Endodermal cell (in vitro differentiated cells): ENCODE measurements around the gene LRMDA. TPM values are rescaled to one million over a fixed set of nuclear protein-coding genes. Genes with fewer than 3 reads are reported as not detected.

Source experiments
- DNase-seq: peaks from one replicate; pipeline ENCODE4 v3.0.0-alpha.2; 2017
- H3K27ac ChIP-seq: 2 replicates; pipeline ENCODE4 v1.5.1; 2013; ENCODE audit warnings: mild to moderate bottlenecking, low read depth, low read length, moderate library complexity
- H3K27me3 ChIP-seq: 2 replicates; pipeline ENCODE4 v1.6.1; 2013; ENCODE audit warnings: mild to moderate bottlenecking, low read length, moderate library complexity; ENCODE audit not compliant: insufficient read depth, control insufficient read depth, poor library complexity, severe bottlenecking
- H3K36me3 ChIP-seq: 2 replicates; pipeline ENCODE4 v1.7.0; 2013; ENCODE audit warnings: mild to moderate bottlenecking, low read length, moderate library complexity; ENCODE audit not compliant: control insufficient read depth, insufficient read depth
- H3K4me1 ChIP-seq: one replicate; pipeline ENCODE4 v1.7.0; 2013; ENCODE audit warnings: low read length; ENCODE audit not compliant: control insufficient read depth, insufficient read depth
- H3K4me3 ChIP-seq: 2 replicates; pipeline ENCODE4 v1.5.1; 2013; ENCODE audit warnings: mild to moderate bottlenecking, low read length, moderate library complexity
- H3K9ac ChIP-seq: 2 replicates; pipeline ENCODE4 v1.6.1; 2013; ENCODE audit warnings: mild to moderate bottlenecking, low read length, moderate library complexity; ENCODE audit not compliant: poor library complexity, severe bottlenecking; ENCODE audit errors: extremely low read depth
- H3K9me3 ChIP-seq: 2 replicates; pipeline ENCODE4 v1.6.1; 2013; ENCODE audit warnings: mild to moderate bottlenecking, low read length, moderate library complexity; ENCODE audit not compliant: control insufficient read depth
- H3K27ac Mint-ChIP-seq: 2 replicates; pipeline ENCODE4 v1.8.0; 2020; ENCODE audit warnings: mixed read lengths
- H3K27me3 Mint-ChIP-seq: 2 replicates; pipeline ENCODE4 v1.8.0; 2021; ENCODE audit warnings: mild to moderate bottlenecking, mixed read lengths; ENCODE audit not compliant: insufficient read depth
- H3K36me3 Mint-ChIP-seq: 2 replicates; pipeline ENCODE4 v1.8.0; 2020; ENCODE audit warnings: low read depth, mixed read lengths
- H3K4me1 Mint-ChIP-seq: 2 replicates; pipeline ENCODE4 v1.8.0; 2020; ENCODE audit warnings: mixed read lengths
- H3K4me3 Mint-ChIP-seq: 2 replicates; pipeline ENCODE4 v1.8.0; 2020; ENCODE audit warnings: mild to moderate bottlenecking, moderate library complexity, mixed read lengths
- H3K9me3 Mint-ChIP-seq: 2 replicates; pipeline ENCODE4 v1.8.0; 2020; ENCODE audit warnings: mild to moderate bottlenecking, mixed read lengths
- CTCF ChIP-seq: fragments of 200-600 bp; sonication (generic); conservative IDR thresholded peaks from 2 replicates; pipeline ENCODE4 v1.5.0; 2021; ENCODE audit warnings: antibody characterized with exemption, mild to moderate bottlenecking
- WGBS, 2 experiments: methylation state at CpG; one replicate each; pipeline versions ENCODE4 v1.1.5 to v1.1.7; 2013; ENCODE audit warnings: missing lambda C conversion rate in 2 of 2, mixed read lengths in 1 of 2; ENCODE audit not compliant: insufficient coverage in 1 of 2, insufficient read length in 1 of 2; 5-methylcytosine and 5-hydroxymethylcytosine counted together
- total RNA-seq, 2 donors: library from RNA; stranded (reverse); fragmentation: NEBNext Ultra II Directional in 1 of 2; extraction: Animal tissue kit (Norgen Biotek cat#: 25700) in 1 of 2; gene quantifications; 2 replicates in 1 of 2; 3 replicates in 1 of 2; pipeline ENCODE4 v1.2.1, GENCODE V29; 2021

LRMDA gene
- total RNA-seq, 2 donors from 2014 or later = 1.7 to 5.1 TPM

- Mint-ChIP-seq H3K27me3 (no peaks in the 10 kb centered on the region), H3K4me3 (no peak overlapping the region), H3K27ac (no peak overlapping the region), H3K36me3 (no peaks in the 10 kb centered on the region), H3K9me3 (peaks cover 11% of the 10 kb centered on the region), H3K4me1 (peaks cover 14% of the 10 kb centered on the region)
- peaks cover 7% of the 10 kb centered on the region for H3K9me3 ChIP-seq
- H3K4me3 ChIP-seq = no peak overlapping the region
- no peak overlapping the region for H3K9ac ChIP-seq
- WGBS, 2 experiments = 94 to 98% methylated on average over 7 of the region's 7 CpGs
- no peak for TF ChIP-seq CTCF
- H3K36me3 ChIP-seq = no peaks in the 10 kb centered on the region
- H3K27ac ChIP-seq = no peak overlapping the region
- H3K27me3 ChIP-seq = no peaks in the 10 kb centered on the region
- no peaks in the 10 kb centered on the region for H3K4me1 ChIP-seq
- DNase-seq = no peak
Observed at GRCh38 chr10:76161301-76161582, 729.8 kb downstream of the LRMDA start.

- Mint-ChIP-seq H3K4me1 (no peaks in the 10 kb centered on the region), H3K9me3 (peaks cover 20% of the 10 kb centered on the region), H3K4me3 (no peak overlapping the region), H3K27me3 (no peaks in the 10 kb centered on the region), H3K27ac (no peak overlapping the region), H3K36me3 (no peaks in the 10 kb centered on the region)
- no peaks in the 10 kb centered on the region for H3K4me1 ChIP-seq
- no peak overlapping the region for H3K4me3 ChIP-seq
- no peaks in the 10 kb centered on the region for H3K36me3 ChIP-seq
- no peak for TF ChIP-seq CTCF
- no peaks in the 10 kb centered on the region for H3K27me3 ChIP-seq
- peaks cover 12% of the 10 kb centered on the region for H3K9me3 ChIP-seq
- whole genome bisulfite sequencing, 2 experiments = 94 to 100% methylated on average over 1 of the region's 1 CpG
- H3K27ac ChIP-seq = no peak overlapping the region
- DNase-seq = no peak
- no peak overlapping the region for H3K9ac ChIP-seq
Observed at GRCh38 chr10:76168437-76168836, 737.0 kb downstream of the LRMDA start.

- DNase-seq = no peak
- Histone ChIP-seq H3K9ac (no peak overlapping the region), H3K27me3 (no peaks in the 10 kb centered on the region), H3K9me3 (peaks cover 12% of the 10 kb centered on the region), H3K27ac (no peak overlapping the region), H3K4me1 (no peaks in the 10 kb centered on the region), H3K36me3 (no peaks in the 10 kb centered on the region), H3K4me3 (no peak overlapping the region)
- H3K9me3 Mint-ChIP-seq = peaks cover 20% of the 10 kb centered on the region
- H3K27ac Mint-ChIP-seq = no peak overlapping the region
- no peaks in the 10 kb centered on the region for H3K36me3 Mint-ChIP-seq
- H3K4me1 Mint-ChIP-seq = no peaks in the 10 kb centered on the region
- WGBS, 2 experiments = 92 to 100% methylated on average over 1 to 2 of the region's 2 CpGs
- no peak overlapping the region for H3K4me3 Mint-ChIP-seq
- no peaks in the 10 kb centered on the region for H3K27me3 Mint-ChIP-seq
- no peak for TF ChIP-seq CTCF
Observed at GRCh38 chr10:76169246-76169645, 737.8 kb downstream of the LRMDA start.
